ENCODE results near the gene GLRA2. TPM values are rescaled to one million over a fixed set of nuclear protein-coding genes. Genes with fewer than 3 reads are reported as not detected.

GLRA2 gene
- total RNA-seq: not detected in 2 replicates

GRCh38 chrX:14529290-14529989, at the start of gene GLRA2:
Gene GLRA2, plus strand, starts transcription at chrX:14529536. Its CDS starts 522 bp downstream, at chrX:14530058.

